GM19452 (cell line): ENCODE measurements around the gene GADD45G.

Experiments
- ATAC-seq: cut with Tn5 transposase; IDR thresholded peaks from one replicate; pipeline ENCODE4 v1.9.1; 2021; ENCODE audit not compliant: unreplicated experiment

The GADD45G gene

DNA sequence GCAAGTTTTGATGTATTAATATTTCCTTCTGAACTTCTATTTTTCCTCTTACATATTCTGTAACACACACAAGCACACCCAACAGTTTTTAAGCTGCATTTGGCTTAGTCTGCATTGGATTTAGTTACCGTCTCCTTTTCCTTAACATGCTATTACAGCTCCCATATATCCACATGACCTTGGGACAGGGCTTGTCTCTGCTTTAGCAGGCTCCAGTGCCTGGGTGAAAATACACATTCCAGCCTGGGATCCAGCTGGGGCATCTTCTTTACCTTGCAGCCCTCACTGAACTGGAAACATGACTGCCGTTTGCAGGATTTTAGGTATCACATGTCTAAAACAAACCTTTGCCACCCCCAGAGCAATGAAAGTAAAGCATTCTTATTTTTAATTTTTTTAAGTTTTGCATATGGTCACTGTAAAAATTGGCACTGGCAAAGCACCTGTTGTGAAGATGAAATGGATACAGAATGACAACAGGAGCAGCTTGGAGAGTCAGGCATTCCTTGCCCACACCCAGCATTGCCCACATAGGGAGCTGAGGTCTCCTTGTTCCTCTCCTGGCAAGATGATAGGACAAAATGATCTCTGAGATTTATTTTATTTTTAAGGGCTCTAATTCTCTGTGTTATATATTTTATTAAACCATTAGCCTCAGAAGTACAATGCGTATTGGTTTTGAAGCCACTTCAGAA lies 4.0 kb downstream of the GADD45G start:
- ATAC-seq = no peak

- no peak for ATAC-seq
Observed at GRCh38 chr9:89609426-89610006, 4.7 kb downstream of the GADD45G start.

DNA sequence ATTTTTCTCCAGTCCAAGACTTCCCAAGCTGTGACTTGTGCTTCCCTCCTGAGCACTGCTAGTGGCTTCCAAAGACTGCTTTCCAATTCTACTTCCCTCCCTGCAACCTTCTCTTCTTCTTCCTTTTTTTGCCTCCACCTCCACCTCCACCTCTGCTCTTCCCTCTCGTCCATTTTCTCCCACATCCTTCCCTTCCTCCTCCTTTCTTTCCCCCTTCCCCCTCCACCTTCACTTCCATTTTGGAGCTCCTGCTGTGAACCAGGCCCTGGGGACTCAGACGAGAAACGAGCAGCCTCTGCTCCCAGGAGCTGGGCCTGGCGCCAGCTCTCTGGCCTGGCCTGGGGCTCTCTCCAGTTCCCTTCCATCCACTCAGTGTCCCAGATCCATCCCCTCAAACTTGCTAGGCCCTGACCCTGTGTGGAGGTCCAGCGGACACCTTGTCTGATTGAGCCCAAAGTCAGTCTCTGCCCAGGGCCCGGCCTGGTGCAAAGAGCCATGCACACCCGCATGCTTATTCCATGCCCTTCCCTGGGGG lies 5.6 kb downstream of the GADD45G start:
- ATAC-seq = no peak

GRCh38 chr9:89611425-89611824 lies 6.6 kb downstream of the GADD45G start:
- ATAC-seq = no peak

DNA sequence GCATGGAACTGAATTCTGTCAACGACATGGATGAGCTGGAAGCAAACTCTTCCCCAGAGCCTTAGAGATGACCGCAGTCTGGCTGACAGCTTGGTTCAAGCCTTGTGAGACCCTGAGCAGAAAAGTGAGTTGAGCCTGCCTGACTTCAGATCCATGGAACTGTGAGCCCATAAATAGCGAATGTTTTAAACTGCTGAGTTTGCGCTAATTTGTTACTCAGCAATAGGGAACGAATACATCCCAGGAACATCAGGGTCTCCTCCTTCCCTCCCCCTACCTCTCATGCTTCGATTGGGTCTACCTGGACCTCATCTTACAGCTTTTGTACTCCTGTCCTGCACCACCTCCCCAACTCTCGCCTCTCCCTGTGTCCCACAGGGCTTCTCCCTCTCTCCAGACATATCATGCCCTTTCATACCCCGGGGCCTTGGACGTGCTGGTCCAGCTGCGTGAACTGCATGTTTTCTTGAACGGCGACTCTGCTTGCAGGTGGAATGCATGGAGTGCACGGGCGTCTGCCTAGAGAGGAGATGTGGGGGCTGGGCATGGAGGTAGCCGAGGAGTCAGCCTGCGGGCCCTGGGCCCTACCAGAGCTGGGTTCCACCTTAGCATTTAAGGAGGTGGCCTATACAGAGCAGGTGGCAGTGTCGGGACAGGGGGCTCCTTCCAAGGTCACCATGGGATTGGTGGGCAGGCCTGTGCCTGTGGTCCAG lies 7.9 kb downstream of the GADD45G start:
- no peak for ATAC-seq

DNA sequence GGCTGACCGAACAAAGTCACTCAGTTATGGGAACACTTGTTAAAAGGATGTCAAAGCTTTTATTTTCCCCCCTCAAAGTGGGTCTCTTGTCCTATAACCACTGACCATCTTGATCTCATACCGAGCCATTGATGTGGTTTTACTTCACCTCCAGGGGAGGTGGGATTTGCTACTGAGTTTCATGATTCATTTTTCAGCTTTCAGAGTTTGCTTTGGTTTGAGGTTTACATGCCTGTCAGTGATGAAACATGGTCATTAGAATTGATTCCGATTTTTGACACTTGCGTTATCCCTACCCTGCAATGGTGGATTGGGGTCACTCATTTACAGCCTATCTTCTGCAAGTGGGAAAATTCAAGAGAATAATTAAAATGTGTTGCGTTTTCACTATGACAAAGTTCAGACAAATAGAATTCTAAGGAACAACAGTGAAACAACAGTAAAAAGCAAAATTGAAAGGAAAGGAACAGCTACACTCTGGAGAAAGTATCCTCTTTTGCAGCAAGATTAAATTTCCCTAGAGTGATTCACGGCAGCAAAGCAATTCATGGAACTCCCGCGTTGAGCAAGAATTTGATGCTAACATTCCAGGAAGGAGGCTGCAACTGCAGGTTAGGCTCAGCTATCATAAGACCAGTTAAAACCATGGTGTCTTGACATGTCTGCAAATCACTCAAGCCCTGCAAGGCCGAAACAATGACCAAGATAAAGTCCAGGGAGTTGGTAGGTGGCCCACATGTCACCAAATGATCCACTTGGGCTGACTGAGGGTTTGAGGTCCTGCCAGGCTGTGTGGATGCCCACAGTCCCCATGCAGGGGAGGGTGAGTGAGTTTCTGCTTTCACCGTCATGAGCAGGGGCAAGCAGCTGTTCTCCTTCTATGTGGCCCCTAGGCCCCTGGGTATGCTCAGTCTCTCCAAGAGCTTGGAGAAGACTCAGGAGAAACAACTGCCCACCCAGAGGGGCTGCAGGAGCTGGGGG lies 9.4 kb downstream of the GADD45G start:
- no peak for ATAC-seq

- no peak for ATAC-seq
Observed at GRCh38 chr9:89615661-89616060, 10.8 kb downstream of the GADD45G start.

- no peak for ATAC-seq
Observed at GRCh38 chr9:89616411-89616810, 11.6 kb downstream of the GADD45G start.

GRCh38 chr9:89617978-89618377 lies 13.2 kb downstream of the GADD45G start:
- ATAC-seq = no peak

- no peak for ATAC-seq
Observed at GRCh38 chr9:89619019-89619418, 14.2 kb downstream of the GADD45G start.

DNA sequence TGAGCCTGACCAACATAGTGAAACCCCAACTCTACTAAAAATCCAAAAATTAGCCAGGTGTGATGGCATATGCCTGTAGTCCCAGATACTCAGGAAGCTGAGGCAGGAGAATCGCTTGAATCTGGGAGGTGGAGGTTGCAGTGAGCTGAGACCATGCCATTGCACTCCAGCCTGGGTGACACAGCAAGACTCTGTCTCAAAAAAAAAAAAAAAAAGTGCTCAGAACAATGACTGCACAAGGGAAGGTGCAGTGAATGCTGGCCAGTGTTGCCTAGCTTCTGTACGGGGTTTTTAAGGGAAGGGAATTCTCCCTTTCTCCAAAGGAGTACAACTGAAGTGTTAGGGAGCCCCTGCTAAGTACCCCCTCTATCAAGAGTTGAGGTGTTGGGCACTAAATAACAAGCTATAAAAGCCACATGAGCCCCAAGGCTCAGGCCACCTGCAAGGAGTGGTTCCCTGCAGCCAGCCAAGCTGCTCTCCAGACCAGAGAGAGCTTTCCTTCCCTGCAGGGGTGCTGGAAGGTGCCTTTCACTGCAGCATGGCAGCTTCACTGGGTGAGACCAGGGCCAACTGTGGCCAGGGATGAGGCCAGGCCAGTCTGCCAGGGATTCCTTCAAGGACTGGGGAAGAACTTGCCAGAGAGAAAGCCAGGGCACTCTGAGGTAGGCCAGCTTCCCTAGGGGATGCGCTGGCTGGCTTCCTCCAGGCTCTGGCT lies 14.8 kb downstream of the GADD45G start:
- ATAC-seq = no peak

GRCh38 chr9:89621031-89621430 lies 16.2 kb downstream of the GADD45G start:
- no peak for ATAC-seq

DNA sequence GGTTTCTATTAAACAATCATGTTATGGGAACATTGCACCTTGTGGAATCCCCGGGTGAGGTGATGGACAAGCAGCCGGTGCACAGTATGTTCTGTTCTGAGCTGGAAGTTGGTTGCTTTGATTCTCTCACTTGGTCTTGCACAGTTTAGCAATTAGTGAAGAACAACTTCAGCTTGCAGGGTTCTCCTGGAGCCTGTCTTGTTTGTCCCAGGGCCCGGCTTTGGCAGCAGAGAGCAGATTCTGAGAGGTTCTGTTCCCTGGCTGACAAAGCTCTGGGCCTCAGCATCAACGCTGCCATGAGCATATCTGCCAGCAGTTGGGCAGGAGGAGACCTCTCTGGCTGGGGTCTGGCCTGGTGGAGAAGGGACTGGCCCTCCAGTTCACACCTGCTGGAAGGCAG lies 16.9 kb downstream of the GADD45G start:
- no peak for ATAC-seq

GRCh38 chr9:89622933-89623861 lies 18.4 kb downstream of the GADD45G start:
- ATAC-seq = no peak

- ATAC-seq = no peak
Observed at GRCh38 chr9:89623925-89624420, 19.2 kb downstream of the GADD45G start.

DNA sequence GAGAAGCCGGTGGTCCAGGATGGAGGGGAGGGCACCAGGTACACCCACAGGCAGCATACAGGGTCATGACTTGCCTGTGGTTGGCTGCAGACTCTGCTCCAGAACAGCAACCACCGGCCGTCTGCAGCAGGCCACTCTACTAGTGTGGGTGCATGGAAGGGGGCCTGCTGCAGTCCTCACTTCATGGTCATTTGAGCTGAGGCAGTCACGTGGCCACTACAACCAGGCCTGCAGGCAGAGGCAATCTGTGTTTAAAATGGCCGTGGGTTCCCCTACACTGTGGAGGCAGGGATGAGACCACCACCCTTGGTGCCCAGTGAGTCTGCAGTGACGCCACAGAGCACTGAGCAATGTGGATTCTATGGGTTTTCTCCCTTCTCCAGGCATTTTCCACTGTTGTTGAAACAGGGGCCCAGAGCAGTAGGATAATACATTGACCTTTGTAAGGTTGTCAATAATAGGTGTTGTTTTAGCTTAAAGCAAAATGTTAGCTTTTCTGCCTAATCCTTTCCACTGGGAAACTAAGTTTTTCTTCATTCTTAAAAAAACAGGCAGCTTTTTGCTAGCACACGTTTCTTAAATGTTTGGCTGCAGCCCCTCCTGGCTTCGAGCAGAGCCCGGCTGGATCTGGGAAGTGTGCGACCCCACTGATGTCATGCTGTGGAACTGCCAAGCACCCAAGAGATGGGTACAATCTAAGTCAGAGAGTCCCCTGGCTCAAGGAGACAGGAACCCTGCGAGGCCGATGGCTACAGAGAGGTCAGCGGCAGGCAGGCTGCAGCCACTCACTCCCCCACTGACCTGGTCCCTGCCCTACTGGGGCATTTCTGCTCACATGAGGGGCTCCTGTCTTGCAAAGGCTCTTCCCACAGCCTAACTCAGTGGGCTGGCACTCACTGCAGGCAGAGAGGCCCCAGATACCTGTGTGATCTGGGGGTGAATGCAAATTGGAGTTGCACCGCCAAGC lies 21.2 kb downstream of the GADD45G start:
- ATAC-seq = no peak

DNA sequence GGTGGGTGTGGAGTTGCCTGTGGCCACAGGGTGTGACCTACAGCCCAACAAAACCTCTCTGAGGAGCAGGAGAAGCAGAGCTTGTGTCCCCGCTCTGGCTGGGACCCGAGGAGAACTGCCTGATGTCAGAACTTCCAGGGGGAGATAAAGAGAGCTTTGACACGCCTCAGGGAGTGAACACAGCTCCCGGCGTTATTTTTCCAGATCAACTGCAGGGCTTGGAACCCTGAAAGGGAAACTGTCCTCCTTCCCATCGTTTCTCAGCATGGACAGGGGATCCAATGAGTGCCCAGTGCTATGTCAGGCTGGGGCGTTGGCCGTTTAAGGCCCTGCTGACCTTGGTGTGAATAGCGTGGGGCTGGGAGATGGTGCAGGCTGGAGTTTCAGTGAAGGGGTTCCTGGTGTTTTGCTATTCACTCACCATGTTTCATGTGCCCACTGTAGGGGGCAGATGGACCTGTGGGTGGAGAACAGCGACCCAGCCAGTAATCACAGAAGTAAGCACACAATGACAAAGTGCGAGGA lies 22.0 kb downstream of the GADD45G start:
- ATAC-seq = no peak

- no peak for ATAC-seq
Observed at GRCh38 chr9:89628601-89629000, 23.8 kb downstream of the GADD45G start.
